ENCODE measurements around the gene WNK2. TPM values are rescaled to one million over a fixed set of nuclear protein-coding genes. Genes with fewer than 3 reads are reported as not detected.

Gene WNK2
- total RNA-seq, 1 donor from 2014 or later, result 218 TPM

GRCh38 chr9:93192721-93193387 is 8.9 kb downstream of the WNK2 start:
- intact Hi-C loops (cut with micrococcal nuclease), result no loop called here
- H3K27me3 ChIP-seq (ENCODE audit: low read depth), result no peaks in the 10 kb centered on the region
- H3K4me3 ChIP-seq, result no peak overlapping the region
- H3K4me1 ChIP-seq, result peaks cover 94% of the 10 kb centered on the region
- H3K36me3 ChIP-seq, result no peaks in the 10 kb centered on the region
- TF ChIP-seq CTCF (IDR thresholded peaks at IDR 0.05; ENCODE audit: borderline replicate concordance), result no peak
- no peaks in the 10 kb centered on the region for H3K9me3 ChIP-seq (replicated peaks)
- peak overlapping the region; percentile 42 for H3K27ac ChIP-seq (replicated peaks)
- no peak for DNase-seq

- no peak overlapping the region for H3K4me3 ChIP-seq
- TF ChIP-seq CTCF (IDR thresholded peaks at IDR 0.05; ENCODE audit: borderline replicate concordance), result no peak
- DNase-seq, result no peak
- no peaks in the 10 kb centered on the region for H3K27me3 ChIP-seq (ENCODE audit: low read depth)
- H3K9me3 ChIP-seq (replicated peaks), result no peaks in the 10 kb centered on the region
- peaks cover 94% of the 10 kb centered on the region for H3K4me1 ChIP-seq
- no peaks in the 10 kb centered on the region for H3K36me3 ChIP-seq
- intact Hi-C loops (cut with micrococcal nuclease), result no loop called here
- H3K27ac ChIP-seq (replicated peaks), result peak overlapping the region; percentile 42
Observed at GRCh38 chr9:93193388-93194220, 9.7 kb downstream of the WNK2 start.

GRCh38 chr9:93194221-93194625 is 10.3 kb downstream of the WNK2 start:
- H3K4me3 ChIP-seq, result no peak overlapping the region
- no peaks in the 10 kb centered on the region for H3K36me3 ChIP-seq
- no peak overlapping the region for H3K27ac ChIP-seq (replicated peaks)
- H3K9me3 ChIP-seq (replicated peaks), result no peaks in the 10 kb centered on the region
- DNase-seq, result no peak
- H3K27me3 ChIP-seq (ENCODE audit: low read depth), result no peaks in the 10 kb centered on the region
- H3K4me1 ChIP-seq, result peaks cover 94% of the 10 kb centered on the region
- intact Hi-C loops (cut with micrococcal nuclease), result no loop called here
- TF ChIP-seq CTCF (IDR thresholded peaks at IDR 0.05; ENCODE audit: borderline replicate concordance), result no peak

GRCh38 chr9:93194641-93195040 is 10.7 kb downstream of the WNK2 start:
- no peak for TF ChIP-seq CTCF (IDR thresholded peaks at IDR 0.05; ENCODE audit: borderline replicate concordance)
- H3K4me3 ChIP-seq, result no peak overlapping the region
- no peak for DNase-seq
- H3K9me3 ChIP-seq (replicated peaks), result no peaks in the 10 kb centered on the region
- H3K27me3 ChIP-seq (ENCODE audit: low read depth), result no peaks in the 10 kb centered on the region
- no peak overlapping the region for H3K27ac ChIP-seq (replicated peaks)
- H3K4me1 ChIP-seq, result peaks cover 92% of the 10 kb centered on the region
- intact Hi-C loops (cut with micrococcal nuclease), result no loop called here
- H3K36me3 ChIP-seq, result no peaks in the 10 kb centered on the region

- Histone ChIP-seq H3K9me3 (replicated peaks) (no peaks in the 10 kb centered on the region), H3K27ac (replicated peaks) (peak overlapping the region; percentile 94), H3K36me3 (no peaks in the 10 kb centered on the region), H3K4me1 (peaks cover 94% of the 10 kb centered on the region), H3K27me3 (ENCODE audit: low read depth) (no peaks in the 10 kb centered on the region), H3K4me3 (no peak overlapping the region)
- intact Hi-C loops (cut with micrococcal nuclease), result no loop called here
- no peak for DNase-seq
- TF ChIP-seq CTCF (IDR thresholded peaks at IDR 0.05; ENCODE audit: borderline replicate concordance), result no peak
Observed at GRCh38 chr9:93196096-93197055, 12.4 kb downstream of the WNK2 start.

Measured in left ventricle myocardium inferior (tissue), 1 donor.